BLaER1 (cell line): ENCODE results near the gene ERGIC2.
A peak's percentile ranks its signal among the peaks of the same experiment; 100 is the strongest.
"Not testable (repeated sequence)": the region's sequence is repeated elsewhere in the genome, so short reads cannot be mapped to it uniquely, and the experiment has no call there.

Experiments
- H3K27ac ChIP-seq: shearing (Covaris generic); formaldehyde crosslinking; 2 replicates; pipeline ENCODE4 v1.8.1; 2022
- H3K27me3 ChIP-seq: shearing (Covaris generic); formaldehyde crosslinking; 2 replicates; pipeline ENCODE4 v1.8.1; 2022
- H3K36me3 ChIP-seq: shearing (Covaris generic); formaldehyde crosslinking; 2 replicates; pipeline ENCODE4 v1.8.1; 2022
- H3K4me1 ChIP-seq: shearing (Covaris generic); formaldehyde crosslinking; 2 replicates; pipeline ENCODE4 v1.8.1; 2022
- H3K4me2 ChIP-seq: shearing (Covaris generic); formaldehyde crosslinking; 2 replicates; pipeline ENCODE4 v1.8.1; 2022
- H3K4me3 ChIP-seq: shearing (Covaris generic); formaldehyde crosslinking; 2 replicates; pipeline ENCODE4 v1.8.1; 2022
- H3K9ac ChIP-seq: shearing (Covaris generic); formaldehyde crosslinking; 2 replicates; pipeline ENCODE4 v1.8.1; 2022
- H3K9me3 ChIP-seq: shearing (Covaris generic); formaldehyde crosslinking; 2 replicates; pipeline ENCODE4 v1.8.1; 2022
- H4K20me1 ChIP-seq: shearing (Covaris generic); formaldehyde crosslinking; 2 replicates; pipeline ENCODE4 v1.8.1; 2022
- Cebpa-rat ChIP-seq: shearing (Covaris generic); IDR thresholded peaks from 2 replicates; pipeline ENCODE4 v1.8.1; 2022

Gene ERGIC2

GRCh38 chr12:29306682-29307081, 74.3 kb downstream of the ERGIC2 start:
- H3K27ac ChIP-seq: no peak overlapping the region
- no peak overlapping the region for H3K4me3 ChIP-seq

GRCh38 chr12:29306266-29306665, 74.7 kb downstream of the ERGIC2 start:
- Histone ChIP-seq H3K4me1 (no peaks in the 10 kb centered on the region), H3K4me3 (no peak overlapping the region), H3K27me3 (no peaks in the 10 kb centered on the region), H3K36me3 (no peaks in the 10 kb centered on the region), H3K9ac (no peak overlapping the region), H3K27ac (no peak overlapping the region), H3K9me3 (no peaks in the 10 kb centered on the region), H4K20me1 (no peaks in the 10 kb centered on the region), H3K4me2 (no peak overlapping the region)
- TF ChIP-seq Cebpa-rat: no peak

More at GRCh38 chr12:29306682-29307081, 74.3 kb downstream of the ERGIC2 start:
- Histone ChIP-seq H3K4me1 (no peaks in the 10 kb centered on the region), H3K27me3 (no peaks in the 10 kb centered on the region), H3K4me2 (no peak overlapping the region), H4K20me1 (no peaks in the 10 kb centered on the region), H3K9me3 (no peaks in the 10 kb centered on the region), H3K36me3 (no peaks in the 10 kb centered on the region), H3K9ac (no peak overlapping the region)
- TF ChIP-seq Cebpa-rat: no peak

- no peak overlapping the region for H3K4me2 ChIP-seq
- no peak for TF ChIP-seq Cebpa-rat
- H3K27ac ChIP-seq: no peak overlapping the region
- no peaks in the 10 kb centered on the region for H3K4me1 ChIP-seq
- no peak overlapping the region for H3K9ac ChIP-seq
- no peaks in the 10 kb centered on the region for H3K9me3 ChIP-seq
- no peaks in the 10 kb centered on the region for H4K20me1 ChIP-seq
- no peak overlapping the region for H3K4me3 ChIP-seq
- no peaks in the 10 kb centered on the region for H3K27me3 ChIP-seq
- H3K36me3 ChIP-seq: no peaks in the 10 kb centered on the region
Observed at GRCh38 chr12:29304388-29304787, 76.6 kb downstream of the ERGIC2 start.

- no peak for TF ChIP-seq Cebpa-rat
- Histone ChIP-seq H3K9ac (no peak overlapping the region), H3K9me3 (no peaks in the 10 kb centered on the region), H3K4me2 (no peak overlapping the region), H4K20me1 (no peaks in the 10 kb centered on the region), H3K27me3 (no peaks in the 10 kb centered on the region), H3K27ac (no peak overlapping the region), H3K4me1 (no peaks in the 10 kb centered on the region), H3K4me3 (no peak overlapping the region), H3K36me3 (no peaks in the 10 kb centered on the region)
Observed at GRCh38 chr12:29301114-29301513, 79.9 kb downstream of the ERGIC2 start.

- Histone ChIP-seq H4K20me1 (no peaks in the 10 kb centered on the region), H3K27ac (no peak overlapping the region), H3K9me3 (no peaks in the 10 kb centered on the region), H3K4me3 (no peak overlapping the region), H3K27me3 (no peaks in the 10 kb centered on the region), H3K4me2 (no peak overlapping the region), H3K4me1 (no peaks in the 10 kb centered on the region), H3K36me3 (no peaks in the 10 kb centered on the region), H3K9ac (no peak overlapping the region)
- no peak for TF ChIP-seq Cebpa-rat
Observed at GRCh38 chr12:29299633-29300032, 81.3 kb downstream of the ERGIC2 start.

- TF ChIP-seq Cebpa-rat: no peak
- no peaks in the 10 kb centered on the region for H4K20me1 ChIP-seq
- peaks cover 11% of the 10 kb centered on the region; the same call in 1 of the 2 replicates for H3K4me1 ChIP-seq
- no peak overlapping the region for H3K27ac ChIP-seq
- no peak overlapping the region for H3K9ac ChIP-seq
- no peaks in the 10 kb centered on the region for H3K27me3 ChIP-seq
- H3K4me3 ChIP-seq: no peak overlapping the region
- 0 out of 2 replicates have a peak, but pooled peaks cover 7% of the 10 kb centered on the region for H3K36me3 ChIP-seq
- peaks cover 15% of the 10 kb centered on the region for H3K9me3 ChIP-seq
- peak overlapping the region; percentile 13; the same call in 1 of the 2 replicates for H3K4me2 ChIP-seq
Observed at GRCh38 chr12:29291226-29291625, 89.7 kb downstream of the ERGIC2 start.

- not testable (repeated sequence) for H3K9ac ChIP-seq, H3K27me3 ChIP-seq, H3K4me3 ChIP-seq, H3K4me2 ChIP-seq, H3K36me3 ChIP-seq, H3K27ac ChIP-seq, H4K20me1 ChIP-seq
- peaks cover 13% of the 10 kb centered on the region; the same call in 1 of the 2 replicates for H3K4me1 ChIP-seq
- peaks cover 15% of the 10 kb centered on the region for H3K9me3 ChIP-seq
Observed at GRCh38 chr12:29290475-29290874, 90.5 kb downstream of the ERGIC2 start.

GRCh38 chr12:29288031-29288430, 92.9 kb downstream of the ERGIC2 start:
- TF ChIP-seq Cebpa-rat: no peak
- Histone ChIP-seq H3K4me2 (no peak overlapping the region), H3K27ac (no peak overlapping the region), H3K27me3 (no peaks in the 10 kb centered on the region), H3K4me3 (no peak overlapping the region), H3K4me1 (peaks cover 14% of the 10 kb centered on the region; the same call in 1 of the 2 replicates), H3K9me3 (peaks cover 15% of the 10 kb centered on the region), H4K20me1 (no peaks in the 10 kb centered on the region), H3K36me3 (0 out of 2 replicates have a peak, but pooled peaks cover 7% of the 10 kb centered on the region), H3K9ac (no peak overlapping the region)

- no peak overlapping the region for H3K4me2 ChIP-seq
- no peak overlapping the region for H3K27ac ChIP-seq
- 0 out of 2 replicates have a peak, but pooled peaks cover 7% of the 10 kb centered on the region for H3K36me3 ChIP-seq
- no peaks in the 10 kb centered on the region for H3K27me3 ChIP-seq
- no peaks in the 10 kb centered on the region for H4K20me1 ChIP-seq
- peaks cover 18% of the 10 kb centered on the region for H3K4me1 ChIP-seq
- H3K9ac ChIP-seq: no peak overlapping the region
- no peak overlapping the region for H3K4me3 ChIP-seq
- TF ChIP-seq Cebpa-rat: no peak
- peaks cover 15% of the 10 kb centered on the region for H3K9me3 ChIP-seq
Observed at GRCh38 chr12:29287622-29288021, 93.3 kb downstream of the ERGIC2 start.
